Measurements from ENCODE around the gene CPNE4.

The CPNE4 gene

GRCh38 chr3:131733086-131733841, 301.6 kb downstream of the CPNE4 start:
- ChIA-PET CTCF (no interaction called here), POLR2A (ENCODE audit: low non-redundant PET) (no interaction called here)
- TF ChIP-seq CTCF (conservative IDR thresholded peaks at IDR 0.05; ENCODE audit: low read depth), result no peak
- no peak overlapping the region for H3K27ac ChIP-seq
- no peak for DNase-seq (ENCODE audit: low spot score)

- POLR2A ChIA-PET (ENCODE audit: low non-redundant PET), result no interaction called here
These were observed 303.1 kb downstream of the CPNE4 start for GRCh38 chr3:131731709-131732108.

GRCh38 chr3:131730581-131730980, 304.2 kb downstream of the CPNE4 start:
- TF ChIP-seq CTCF (conservative IDR thresholded peaks at IDR 0.05; ENCODE audit: low read depth), result no peak
- H3K27ac ChIP-seq, result no peak overlapping the region
- DNase-seq (ENCODE audit: low spot score), result no peak
- ChIA-PET CTCF (no interaction called here), POLR2A (ENCODE audit: low non-redundant PET) (no interaction called here)

More at GRCh38 chr3:131731709-131732108, 303.1 kb downstream of the CPNE4 start:
- H3K27ac ChIP-seq, result no peak overlapping the region
- CTCF ChIA-PET, result interaction anchor here (1.0 kb wide), 1 partner anchor 33 kb away, joined by 4 read pairs; no protein-coding TSS in a partner anchor
- TF ChIP-seq CTCF (conservative IDR thresholded peaks at IDR 0.05; ENCODE audit: low read depth), result no peak
- no peak for DNase-seq (ENCODE audit: low spot score)

- CTCF ChIA-PET, result no interaction called here
- TF ChIP-seq CTCF (conservative IDR thresholded peaks at IDR 0.05; ENCODE audit: low read depth), result no peak
- no peak overlapping the region for H3K27ac ChIP-seq
These were observed 305.2 kb downstream of the CPNE4 start for GRCh38 chr3:131729643-131730017.

GRCh38 chr3:131728898-131729642, 305.7 kb downstream of the CPNE4 start:
- POLR2A ChIA-PET (ENCODE audit: low non-redundant PET), result no interaction called here

More at GRCh38 chr3:131729643-131730017, 305.2 kb downstream of the CPNE4 start:
- POLR2A ChIA-PET (ENCODE audit: low non-redundant PET), result no interaction called here
- no peak for DNase-seq (ENCODE audit: low spot score)

GRCh38 chr3:131725414-131725813, 309.4 kb downstream of the CPNE4 start:
- H3K27ac ChIP-seq, result no peak overlapping the region
- TF ChIP-seq CTCF (conservative IDR thresholded peaks at IDR 0.05; ENCODE audit: low read depth), result no peak
- CTCF ChIA-PET, result no interaction called here
- POLR2A ChIA-PET (ENCODE audit: low non-redundant PET), result no interaction called here
- DNase-seq (ENCODE audit: low spot score), result no peak

More at GRCh38 chr3:131728898-131729642, 305.7 kb downstream of the CPNE4 start:
- DNase-seq (ENCODE audit: low spot score), result no peak
- CTCF ChIA-PET, result no interaction called here
- TF ChIP-seq CTCF (conservative IDR thresholded peaks at IDR 0.05; ENCODE audit: low read depth), result no peak
- H3K27ac ChIP-seq, result no peak overlapping the region

Data from RWPE1 (cell line).